ENCODE results near the gene RGS10. TPM values are rescaled to one million over a fixed set of nuclear protein-coding genes. Genes with fewer than 3 reads are reported as not detected.

The RGS10 gene
- total and polyA plus RNA-seq, 9 of the 15 experiments (the other 6 are each of a cell fraction or from before 2014, with no cell fraction given) = 31.9 to 123 (median 62.1) TPM

GRCh38 chr10:119517235-119518141, 25.0 kb downstream of the RGS10 start (continued):
- TF ChIP-seq ZBTB11 (CRISPR knock-in tag; IDR thresholded peaks at IDR 0.05) = 0 out of 6 replicates have a peak, but pooled peaks of 1 of the 3 experiments have one; percentile 4
- TF ChIP-seq VEZF1 (CRISPR knock-in tag; IDR thresholded peaks at IDR 0.05) = peak; percentile 35; the same call in 1 of the 2 replicates
